Stimulated activated CD4-positive, alpha-beta T cell treated with anti-CD3 and anti-CD28 coated beads, Interleukin-4, amount 100 ng/mL, for 1 hour (primary cell): ENCODE measurements around the gene TMEM178A.
"Not testable (repeated sequence)": the region's sequence is repeated elsewhere in the genome, so short reads cannot be mapped to it uniquely, and the experiment has no call there.

Source experiments
- DNase-seq: peaks from one replicate; pipeline ENCODE4 v3.0.0-alpha.2; 2020

TMEM178A gene

GRCh38 chr2:39665811-39666490 lies at the start of gene TMEM178A:
TMEM178A (plus strand) TSS chr2:39665917; CDS start chr2:39665975, 58 bp downstream.
- peak; percentile 3 for DNase-seq

GRCh38 chr2:39618236-39618635 lies 47.5 kb upstream of the TMEM178A start:
- no peak for DNase-seq

- no peak for DNase-seq
Measured at GRCh38 chr2:39618736-39619135, 47.0 kb upstream of the TMEM178A start.

- no peak for DNase-seq
Measured at GRCh38 chr2:39620067-39620466, 45.6 kb upstream of the TMEM178A start.

GRCh38 chr2:39621596-39621995 lies 44.1 kb upstream of the TMEM178A start:
- no peak for DNase-seq

GRCh38 chr2:39622860-39623259 lies 42.9 kb upstream of the TMEM178A start:
- no peak for DNase-seq

DNA sequence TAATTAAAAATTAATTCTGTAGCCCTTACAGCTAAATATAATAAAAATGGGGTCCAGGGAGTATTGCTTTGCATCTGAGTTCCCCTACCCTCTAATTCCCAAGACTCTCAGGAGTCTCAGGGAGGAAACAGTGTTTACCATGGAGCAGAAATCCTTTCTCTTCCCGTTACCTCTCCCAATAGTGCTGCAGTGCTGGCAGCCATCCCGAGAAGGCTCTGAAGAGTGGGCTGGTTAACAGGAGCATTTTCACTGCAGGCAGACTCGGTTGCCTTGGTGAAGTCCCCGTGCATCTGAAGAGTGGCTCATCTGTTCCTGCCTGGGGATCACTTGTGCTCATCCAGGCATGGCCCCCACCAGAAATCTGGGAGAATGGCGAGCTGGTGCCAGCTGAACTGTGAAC lies 41.8 kb upstream of the TMEM178A start:
- no peak for DNase-seq

- DNase-seq = no peak
Measured at GRCh38 chr2:39625193-39625926, 40.4 kb upstream of the TMEM178A start.

DNA sequence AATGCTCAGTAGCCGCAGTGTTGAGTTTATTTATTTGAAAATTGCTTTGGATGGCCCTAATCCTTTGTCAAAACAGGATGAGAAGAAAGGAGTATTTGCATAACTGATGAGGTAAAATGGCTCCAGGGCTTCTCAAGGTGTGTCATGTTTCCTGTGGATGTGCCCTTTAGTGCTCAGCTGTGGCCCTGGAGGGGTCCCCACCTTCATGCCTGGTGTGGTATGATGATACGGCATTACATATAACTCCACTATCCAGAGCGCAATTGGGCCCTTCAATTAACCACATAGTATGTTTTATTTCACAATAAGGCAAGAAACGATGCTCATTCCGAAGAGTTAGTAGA lies 39.8 kb upstream of the TMEM178A start:
- DNase-seq = no peak

- DNase-seq = not testable (repeated sequence)
Measured at GRCh38 chr2:39628346-39628745, 37.4 kb upstream of the TMEM178A start.

GRCh38 chr2:39629646-39630045 lies 36.1 kb upstream of the TMEM178A start:
- no peak for DNase-seq

DNA sequence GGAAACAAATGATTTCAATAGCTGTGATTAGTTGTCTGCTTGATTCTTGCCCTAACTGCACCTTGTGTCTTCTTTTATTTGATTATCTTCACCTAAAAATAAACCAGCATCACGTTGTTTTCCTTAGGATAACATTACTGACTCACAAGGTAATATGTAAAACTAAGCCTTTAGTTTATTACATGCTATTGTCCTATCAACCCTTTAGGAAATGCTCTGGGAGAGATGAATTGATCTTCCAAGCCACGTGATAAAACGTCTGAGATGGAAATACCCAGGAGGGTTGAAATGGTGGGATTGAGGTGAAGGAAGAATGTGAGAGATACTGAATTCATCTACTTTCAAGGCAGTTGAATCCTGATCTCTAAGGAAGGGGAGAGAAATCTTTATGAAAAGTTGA lies 34.5 kb upstream of the TMEM178A start:
- no peak for DNase-seq

GRCh38 chr2:39631718-39632117 lies 34.0 kb upstream of the TMEM178A start:
- DNase-seq = no peak

DNA sequence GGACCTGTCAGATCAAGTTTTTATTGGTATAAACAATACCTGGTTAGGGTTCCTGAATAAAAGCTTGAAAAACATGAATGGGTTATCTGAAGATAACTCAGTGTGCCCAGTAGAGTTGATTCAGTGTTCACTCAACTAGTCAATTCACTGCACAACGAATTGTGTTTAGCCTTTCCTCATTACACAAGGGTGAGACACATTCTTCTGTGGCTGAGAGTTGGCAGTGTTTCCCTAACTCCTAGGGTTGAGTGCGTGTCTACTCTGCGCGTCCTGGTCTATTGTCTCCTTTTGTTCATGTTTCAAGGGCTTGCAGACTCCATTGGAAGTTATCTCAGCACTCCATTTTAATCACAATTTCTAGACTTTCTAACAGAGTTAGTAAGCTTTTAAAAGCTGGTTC lies 32.8 kb upstream of the TMEM178A start:
- no peak for DNase-seq

DNA sequence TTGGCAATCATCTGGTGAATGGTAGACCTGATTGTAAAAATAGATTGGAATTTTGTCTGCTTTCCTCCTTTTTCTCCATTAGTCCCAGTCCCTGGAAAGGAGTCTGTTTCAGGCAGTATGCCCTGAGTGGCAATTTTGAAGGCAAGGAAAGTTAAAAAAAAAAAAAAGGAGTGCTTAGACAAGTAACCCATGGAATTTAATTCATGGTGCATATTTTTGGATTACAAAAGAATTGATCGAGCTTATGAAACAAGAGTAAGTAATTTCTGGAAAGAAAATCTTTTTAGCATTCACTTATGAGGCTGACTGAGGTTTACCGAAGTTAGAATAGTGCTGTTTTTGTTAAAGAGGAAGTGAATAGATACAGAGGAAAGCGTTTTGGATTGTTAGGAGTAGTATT lies 29.4 kb upstream of the TMEM178A start:
- no peak for DNase-seq

DNA sequence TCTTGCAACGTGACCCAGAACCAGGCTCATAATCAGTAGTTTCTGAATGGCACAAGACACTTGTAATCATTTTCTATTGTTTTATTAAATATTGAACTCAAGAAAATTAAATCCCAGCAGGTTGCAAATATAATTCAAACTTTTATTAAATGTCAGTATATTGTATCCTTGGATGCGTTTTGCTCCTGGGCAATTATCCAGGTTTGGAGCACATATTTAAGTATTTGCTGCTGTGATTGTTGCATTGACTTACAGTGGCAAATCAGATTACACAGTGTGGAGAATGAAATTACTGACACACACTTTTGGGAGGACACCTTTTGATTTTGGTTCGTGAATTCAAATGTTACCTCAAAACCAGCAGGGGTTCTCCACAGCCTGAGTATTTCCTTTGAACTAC lies 27.1 kb upstream of the TMEM178A start:
- DNase-seq = no peak

- no peak for DNase-seq
Measured at GRCh38 chr2:39640107-39640506, 25.6 kb upstream of the TMEM178A start.

DNA sequence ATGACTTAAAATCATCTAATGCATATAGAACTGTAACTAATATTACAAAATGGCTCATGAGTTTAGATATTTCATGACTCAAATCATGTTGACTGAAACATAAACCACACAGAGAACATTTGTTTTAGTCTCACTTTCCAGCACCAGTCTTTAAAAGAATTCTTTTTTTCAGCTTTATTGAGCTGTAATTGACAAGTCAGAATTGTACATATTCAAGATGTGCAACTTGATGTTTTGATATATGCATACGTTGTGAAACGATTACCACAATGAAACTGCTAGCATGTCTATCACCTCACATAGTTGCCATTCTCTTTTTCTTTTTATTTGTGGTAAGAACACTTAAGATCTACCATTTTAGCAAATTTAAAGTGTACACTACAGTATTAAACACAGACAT lies 25.0 kb upstream of the TMEM178A start:
- no peak for DNase-seq

- no peak for DNase-seq
Measured at GRCh38 chr2:39641635-39642034, 24.1 kb upstream of the TMEM178A start.

DNA sequence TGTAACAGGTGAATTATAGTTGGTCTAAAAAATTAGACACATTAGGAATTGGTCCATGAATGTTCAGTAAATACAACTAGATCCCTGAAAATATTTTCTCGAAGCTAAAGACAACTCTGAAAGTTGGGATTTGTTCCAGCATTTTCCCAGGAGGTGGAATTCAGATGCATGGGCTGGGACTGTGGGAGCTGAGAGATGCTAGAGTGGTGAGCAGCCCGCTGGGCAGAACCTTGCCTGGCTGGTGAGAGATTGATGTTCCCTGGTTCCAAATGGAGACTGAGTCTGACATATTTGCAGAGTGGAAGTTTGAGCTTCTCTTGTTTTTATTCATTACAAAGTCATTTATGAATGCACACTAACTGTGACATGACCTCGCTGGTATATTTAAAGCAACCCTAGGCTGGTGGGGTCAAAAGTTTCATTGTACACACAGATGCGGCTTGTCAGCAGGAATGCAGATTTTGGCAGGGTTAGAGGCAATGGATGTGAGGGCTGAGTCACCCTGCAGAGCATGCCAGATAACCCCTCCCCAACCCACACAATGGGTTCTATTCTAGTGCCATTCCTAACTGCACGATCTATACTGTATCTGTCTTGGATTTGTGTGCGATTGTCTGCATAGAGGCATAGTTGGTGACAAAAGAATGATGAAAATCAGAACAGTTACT lies 23.5 kb upstream of the TMEM178A start:
- DNase-seq = no peak

- DNase-seq = no peak
Measured at GRCh38 chr2:39645826-39646225, 19.9 kb upstream of the TMEM178A start.

- no peak for DNase-seq
Measured at GRCh38 chr2:39646267-39646666, 19.4 kb upstream of the TMEM178A start.

GRCh38 chr2:39647104-39647765 lies 18.5 kb upstream of the TMEM178A start:
- DNase-seq = no peak

GRCh38 chr2:39648580-39648979 lies 17.1 kb upstream of the TMEM178A start:
- no peak for DNase-seq
